ENCODE data around the gene PLCH2. TPM values are rescaled to one million over a fixed set of nuclear protein-coding genes. Genes with fewer than 3 reads are reported as not detected.

PLCH2 gene
- total and polyA plus RNA-seq, 12 donors = 0.06 to 0.51 (median 0.10) TPM; not detected in 2

DNA sequence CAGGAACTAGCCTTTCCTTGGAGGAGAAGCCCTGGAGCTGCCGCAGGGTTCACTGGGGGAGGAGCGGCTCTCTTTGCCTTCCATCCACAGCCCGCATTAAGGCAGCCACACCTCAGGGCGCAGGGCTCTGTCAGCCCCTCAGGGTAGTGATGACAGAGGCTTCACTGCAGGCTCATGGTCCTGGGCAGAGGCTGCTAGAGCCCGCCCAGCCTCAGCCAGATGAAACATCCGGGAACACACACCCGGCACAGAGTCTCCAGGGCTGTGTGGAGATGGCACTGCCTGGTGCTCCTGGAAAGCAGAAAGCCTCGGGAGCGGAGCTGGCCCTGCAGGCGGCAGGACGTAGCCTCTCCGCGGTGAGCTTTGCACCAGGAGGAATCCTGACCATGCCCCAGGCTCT, 34.3 kb upstream of the PLCH2 start:
- Histone ChIP-seq H3K36me3 (no peaks in the 10 kb centered on the region), H3K27me3 (peaks cover 15 to 62% (median 54%) of the 10 kb centered on the region in 7 donors), H3K4me1 (no peaks in the 10 kb centered on the region), H3K4me3 (no peak overlapping the region), H3K27ac (no peak overlapping the region), H3K9me3 (no peaks in the 10 kb centered on the region)
- intact Hi-C loops (cut with DNase I) = loop anchor here in 2 of 10 donors (5.0 to 10.0 kb wide), 2 partner anchors 173 to 181 kb away; no protein-coding TSS in a partner anchor
- no peak for ATAC-seq
- no peak for TF ChIP-seq CTCF (IDR thresholded peaks at IDR 0.05)
- 48 to 50% methylated on average over 13 of the region's 13 CpGs for WGBS, 2 donors
- no peak for DNase-seq

DNA sequence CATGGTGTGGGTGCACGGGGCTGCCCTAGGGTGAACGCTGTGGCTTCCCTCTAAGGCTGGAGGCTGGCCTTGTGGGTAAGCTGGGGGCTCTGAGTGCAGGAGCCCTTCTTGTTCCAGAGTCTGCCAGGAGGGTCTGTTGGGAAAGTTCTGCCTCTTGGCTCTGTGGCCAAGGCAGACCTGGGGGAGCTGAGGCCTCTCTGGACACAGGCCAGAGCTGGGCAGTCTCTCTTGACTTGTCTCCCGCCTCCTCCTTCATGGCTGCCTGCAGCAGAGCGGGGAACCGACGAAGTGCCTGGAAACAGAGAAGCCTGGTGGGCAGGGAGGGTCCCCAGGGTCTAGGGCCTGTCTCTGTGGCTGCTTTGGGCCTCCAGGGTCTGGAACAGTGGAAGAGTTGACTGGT, 33.4 kb upstream of the PLCH2 start:
- no peaks in the 10 kb centered on the region for H3K9me3 ChIP-seq
- intact Hi-C loops (cut with DNase I) = loop anchor here in 2 of 10 donors (5.0 to 10.0 kb wide), 2 partner anchors 172 to 180 kb away; no protein-coding TSS in a partner anchor
- DNase-seq (no peak), ATAC-seq (no peak)
- TF ChIP-seq CTCF (IDR thresholded peaks at IDR 0.05) = no peak
- H3K27me3 ChIP-seq = peaks cover 15 to 68% (median 63%) of the 10 kb centered on the region in 7 donors
- no peak overlapping the region for H3K27ac ChIP-seq
- no peaks in the 10 kb centered on the region for H3K36me3 ChIP-seq
- 49 to 59% methylated on average over 6 of the region's 6 CpGs for WGBS, 2 donors
- H3K4me1 ChIP-seq = no peaks in the 10 kb centered on the region
- H3K4me3 ChIP-seq = no peak overlapping the region

DNA sequence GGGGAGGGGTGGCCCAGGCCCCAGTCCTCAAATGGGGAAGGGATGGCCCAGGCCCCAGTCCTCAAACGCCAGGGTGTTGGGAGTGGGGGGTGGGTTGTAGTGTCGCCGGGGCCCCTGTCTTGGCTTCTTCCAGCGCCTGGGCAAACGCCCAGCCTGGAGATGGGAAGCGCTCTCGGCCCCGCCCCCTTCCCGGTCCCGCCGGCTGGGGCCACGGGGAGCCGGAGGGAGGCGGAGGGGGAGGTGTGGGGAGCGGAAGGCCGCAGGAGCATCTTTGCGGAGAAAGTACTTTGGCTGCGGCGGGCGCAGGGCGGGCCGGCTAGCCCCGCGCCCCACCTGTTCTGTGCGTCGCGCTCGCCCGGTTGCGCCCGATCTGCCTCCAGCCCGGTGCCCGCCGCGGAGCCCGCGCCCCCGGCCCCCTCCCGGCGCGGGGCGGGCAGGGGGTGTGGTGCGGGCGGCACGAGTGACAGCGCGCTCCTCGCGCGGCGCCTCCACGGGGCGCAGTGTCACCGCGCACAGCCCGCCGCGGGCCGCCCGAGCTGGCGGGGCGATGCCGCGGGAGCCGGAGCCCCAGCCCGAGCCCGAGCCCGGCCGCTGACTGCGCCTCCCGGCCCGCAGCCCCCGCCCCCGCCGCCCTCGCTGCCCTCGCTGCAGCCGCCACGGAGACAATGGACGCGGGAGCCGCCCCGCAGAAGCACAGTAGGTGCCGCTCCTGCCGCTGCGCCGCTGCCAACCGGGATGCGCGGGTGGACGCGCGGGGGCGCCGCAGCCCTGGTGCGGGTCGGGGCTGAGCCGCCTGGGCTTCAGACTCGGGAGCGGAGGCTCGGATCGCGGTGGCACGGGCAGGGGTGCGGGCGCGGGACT, 32.6 kb upstream of the PLCH2 start:
- 1 to 2% methylated on average over 79 to 106 of the region's 107 CpGs for WGBS, 2 donors
- H3K36me3 ChIP-seq = no peaks in the 10 kb centered on the region
- DNase-seq (no peak), ATAC-seq (no peak)
- intact Hi-C loops (cut with DNase I) = loop anchor here in 2 of 10 donors (5.0 to 10.0 kb wide), 2 partner anchors 171 to 179 kb away; no protein-coding TSS in a partner anchor
- H3K27ac ChIP-seq = no peak overlapping the region
- H3K4me1 ChIP-seq = no peaks in the 10 kb centered on the region
- peaks cover 15 to 76% (median 72%) of the 10 kb centered on the region in 7 donors for H3K27me3 ChIP-seq
- TF ChIP-seq CTCF (IDR thresholded peaks at IDR 0.05) = peak in 3 of 9 donors; percentile 9 to 33 (median 23)
- no peaks in the 10 kb centered on the region for H3K9me3 ChIP-seq
- H3K4me3 ChIP-seq = no peak overlapping the region

- H3K36me3 ChIP-seq = no peaks in the 10 kb centered on the region
- no peak overlapping the region for H3K4me3 ChIP-seq
- DNase-seq (no peak), ATAC-seq (no peak)
- no peaks in the 10 kb centered on the region for H3K4me1 ChIP-seq
- WGBS, 2 donors = 37 to 47% methylated on average over 23 to 27 of the region's 27 CpGs
- no peaks in the 10 kb centered on the region for H3K9me3 ChIP-seq
- intact Hi-C loops (cut with DNase I) = loop anchor here in 2 of 10 donors (5.0 to 10.0 kb wide), 2 partner anchors 171 to 178 kb away; no protein-coding TSS in a partner anchor
- peaks cover 15 to 79% (median 75%) of the 10 kb centered on the region in 7 donors for H3K27me3 ChIP-seq
- no peak for TF ChIP-seq CTCF (IDR thresholded peaks at IDR 0.05)
- H3K27ac ChIP-seq = no peak overlapping the region
Observed at GRCh38 chr1:2444138-2444591, 31.9 kb upstream of the PLCH2 start.
